ENCODE results near the gene ITGB1. TPM values are rescaled to one million over a fixed set of nuclear protein-coding genes. Genes with fewer than 3 reads are reported as not detected.
A peak's percentile ranks its signal among the peaks of the same experiment; 100 is the strongest.

Gene ITGB1
- total and polyA plus RNA-seq, 2 of the 8 experiments (the other 6 are each of a cell fraction or from before 2014, with no cell fraction given) = 82.7 to 321 TPM

GRCh38 chr10:32942081-32942480 is 15.9 kb downstream of the ITGB1 start:
- DNase-seq (ENCODE audit: low read depth in 1 of 2, low spot score in 2 of 2) (no peak), FAIRE-seq (no peak)
- Histone ChIP-seq H3K56ac (replicated peaks; ENCODE audit: insufficient read length, low read depth, low read length) (no peak overlapping the region), H3K4me3 (ENCODE audit: extremely low read depth in 1 of 4, insufficient read depth in 2 of 4, low read depth in 3 of 4, low read length in 4 of 4) (no peak overlapping the region), H2AFZ (ENCODE audit: low read length) (no peak overlapping the region), H3K14ac (ENCODE audit: insufficient read length) (no peak overlapping the region), H3K79me1 (ENCODE audit: low read depth, low read length) (peaks cover 11% of the 10 kb centered on the region; the same call in 1 of the 2 replicates), H3K4me2 (ENCODE audit: insufficient read depth in 1 of 2, low read depth in 2 of 2, low read length in 2 of 2) (peak overlapping the region in 1 of 2 experiments; percentile 13; a peak in 1 of 4 replicates), H3K79me2 (ENCODE audit: control insufficient read depth in 1 of 2, insufficient read depth in 2 of 2, low read length in 2 of 2) (peaks cover 48 to 100% of the 10 kb centered on the region in 2 experiments), H3K18ac (ENCODE audit: extremely low read depth, low read length) (no peak overlapping the region), H3K4ac (replicated peaks; ENCODE audit: insufficient read length, low read depth, low read length) (no peak overlapping the region), H4K20me1 (replicated peaks in 1 of 2; ENCODE audit: control insufficient read depth in 1 of 2, insufficient read depth in 2 of 2, low read length in 2 of 2) (peaks cover 34 to 37% of the 10 kb centered on the region in 2 experiments), H3K27me3 (replicated peaks in 1 of 4; ENCODE audit: control insufficient read depth in 3 of 4, extremely low read depth in 1 of 4, insufficient read depth in 3 of 4, low read length in 3 of 4) (no peaks in the 10 kb centered on the region), H3K23me2 (ENCODE audit: low read depth, low read length) (no peaks in the 10 kb centered on the region), H2AK5ac (ENCODE audit: low read depth, low read length) (no peak overlapping the region), H3K9ac (replicated peaks in 1 of 4; ENCODE audit: extremely low read depth in 1 of 4, low read depth in 3 of 4, low read length in 3 of 4) (no peak overlapping the region), H3K9me3 (ENCODE audit: insufficient read depth in 2 of 2, low read depth in 1 of 2, low read length in 1 of 2) (no peaks in the 10 kb centered on the region), H2BK12ac (ENCODE audit: low read depth, low read length) (no peak overlapping the region), H4K8ac (ENCODE audit: extremely low read depth, insufficient read depth, low read length) (no peak overlapping the region), H3K36me3 (ENCODE audit: control insufficient read depth in 2 of 4, insufficient read depth in 4 of 4, low read length in 3 of 4) (no peaks in the 10 kb centered on the region), H2BK120ac (replicated peaks; ENCODE audit: low read depth, low read length) (no peak overlapping the region), H3K27ac (ENCODE audit: low read depth, low read length) (no peak overlapping the region; the same call in 1 of the 2 replicates), H2BK20ac (ENCODE audit: low read length) (no peak overlapping the region), H4K5ac (ENCODE audit: insufficient read length, low read depth, low read length) (no peak overlapping the region), H2BK15ac (ENCODE audit: low read length) (no peak overlapping the region), H2BK5ac (ENCODE audit: low read depth, low read length) (no peak overlapping the region), H4K91ac (replicated peaks; ENCODE audit: insufficient read length, low read length) (no peak overlapping the region), H3K4me1 (replicated peaks in 1 of 4; ENCODE audit: control insufficient read depth in 3 of 4, insufficient read depth in 4 of 4, low read length in 3 of 4) (peaks cover 3 to 28% (median 21%) of the 10 kb centered on the region in 4 experiments; a peak in 6 of 7 replicates), H3K23ac (ENCODE audit: insufficient read length) (no peak overlapping the region)
- WGBS, 2 experiments (ENCODE audit: extremely low coverage in 1 of 2, insufficient coverage in 1 of 2, insufficient read length in 1 of 2, insufficient replicate concordance in 2 of 2, low coverage in 1 of 2, low lambda C conversion rate in 2 of 2, missing lambda C conversion rate in 1 of 2) = 85% methylated on average over 1 of the region's 1 CpG; no CpG with 5 or more reads in 1 of the 2 experiments
- ChIA-PET CTCF (ENCODE audit: partially characterized antibody) (no interaction called here), POLR2A (ENCODE audit: partially characterized antibody) (interaction anchor here (0.7 to 4.2 kb wide), 4 partner anchors 9 to 15 kb away, joined by 3 to 19 read pairs (median 10); no protein-coding TSS in a partner anchor)
- TF ChIP-seq CBX8 (IDR thresholded peaks at IDR 0.05; ENCODE audit: borderline replicate concordance, low read depth, low read length) = no peak
- TF ChIP-seq, protein P1, sequence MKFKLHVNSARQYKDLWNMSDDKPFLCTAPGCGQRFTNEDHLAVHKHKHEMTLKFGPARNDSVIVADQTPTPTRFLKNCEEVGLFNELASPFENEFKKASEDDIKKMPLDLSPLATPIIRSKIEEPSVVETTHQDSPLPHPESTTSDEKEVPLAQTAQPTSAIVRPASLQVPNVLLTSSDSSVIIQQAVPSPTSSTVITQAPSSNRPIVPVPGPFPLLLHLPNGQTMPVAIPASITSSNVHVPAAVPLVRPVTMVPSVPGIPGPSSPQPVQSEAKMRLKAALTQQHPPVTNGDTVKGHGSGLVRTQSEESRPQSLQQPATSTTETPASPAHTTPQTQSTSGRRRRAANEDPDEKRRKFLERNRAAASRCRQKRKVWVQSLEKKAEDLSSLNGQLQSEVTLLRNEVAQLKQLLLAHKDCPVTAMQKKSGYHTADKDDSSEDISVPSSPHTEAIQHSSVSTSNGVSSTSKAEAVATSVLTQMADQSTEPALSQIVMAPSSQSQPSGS (IDR thresholded peaks at IDR 0.05; ENCODE audit: low read length) = no peak
- no peak for TF ChIP-seq SIRT6 (IDR thresholded peaks at IDR 0.05; ENCODE audit: low read length)
- no peak for TF ChIP-seq SP1 (IDR thresholded peaks at IDR 0.05; ENCODE audit: low read depth, low read length)
- no peak for TF ChIP-seq SP2 (IDR thresholded peaks at IDR 0.05; ENCODE audit: low read length)
- no peak for TF ChIP-seq SAP30 (IDR thresholded peaks at IDR 0.05; ENCODE audit: insufficient read depth, insufficient replicate concordance, low read length)
- TF ChIP-seq ASH2L (IDR thresholded peaks at IDR 0.05; ENCODE audit: low read length) = no peak
- no peak for TF ChIP-seq SIN3A (conservative IDR thresholded peaks at IDR 0.05 in 1 of 2, IDR thresholded peaks at IDR 0.05 in 1 of 2; ENCODE audit: low read depth in 1 of 2, low read length in 2 of 2)
- TF ChIP-seq CHD2 (IDR thresholded peaks at IDR 0.05; ENCODE audit: low read length) = no peak
- no peak for TF ChIP-seq SRF (IDR thresholded peaks at IDR 0.05; ENCODE audit: low read depth, low read length)

Measured in H1 (cell line).